H1 (cell line): Measurements from ENCODE around the gene SPEF2. TPM values are rescaled to one million over a fixed set of nuclear protein-coding genes. Genes with fewer than 3 reads are reported as not detected.

Source experiments
- CTCF ChIA-PET: fragments of 300-600 bp; sonication (Branson Sonifier 250); formaldehyde crosslinking; loops from one replicate; lab custom pipeline; 2021; ENCODE audit not compliant: partially characterized antibody; lab: Charles Lee
- POLR2A ChIA-PET: fragments of 300-600 bp; sonication (Branson Sonifier 250); formaldehyde crosslinking; loops from one replicate; lab custom pipeline; 2021; ENCODE audit warnings: inconsistent platforms; ENCODE audit not compliant: partially characterized antibody; lab: Charles Lee
- DNase-seq, 2 experiments: peaks; one replicate each; pipeline versions ENCODE4 v3.0.0 to v3.0.0-alpha.2; 2010 to 2022; ENCODE audit warnings: low spot score in 2 of 2, low read depth in 1 of 2, mixed read lengths in 1 of 2
- FAIRE-seq: peaks from 2 replicates; lab custom pipeline; 2011; peaks lifted over from hg19 to GRCh38; lab: Jason Lieb, UNC
- H2AFZ ChIP-seq: 2 replicates; pipeline ENCODE4 v1.8.1; 2012; ENCODE audit warnings: low read length, inconsistent platforms
- H2AK5ac ChIP-seq: 2 replicates; pipeline ENCODE4 v1.6.1; 2013; ENCODE audit warnings: low read depth, low read length
- H2BK120ac ChIP-seq: replicated peaks from 2 replicates; pipeline ENCODE3; 2013; ENCODE audit warnings: low read depth, low read length, inconsistent platforms
- H2BK12ac ChIP-seq: 2 replicates; pipeline ENCODE4 v1.6.1; 2013; ENCODE audit warnings: low read depth, low read length
- H2BK15ac ChIP-seq: 2 replicates; pipeline ENCODE4 v1.6.1; 2013; ENCODE audit warnings: low read length
- H2BK20ac ChIP-seq: 2 replicates; pipeline ENCODE4 v1.6.1; 2013; ENCODE audit warnings: low read length
- H2BK5ac ChIP-seq: 2 replicates; pipeline ENCODE4 v1.6.1; 2013; ENCODE audit warnings: low read depth, low read length
- H3K14ac ChIP-seq: 2 replicates; pipeline ENCODE4 v1.6.1; 2013; ENCODE audit warnings: inconsistent platforms; ENCODE audit not compliant: insufficient read length
- H3K18ac ChIP-seq: 2 replicates; pipeline ENCODE4 v1.6.1; 2013; ENCODE audit warnings: low read length; ENCODE audit errors: extremely low read depth
- H3K23ac ChIP-seq: 2 replicates; pipeline ENCODE4 v1.6.1; 2013; ENCODE audit warnings: inconsistent platforms; ENCODE audit not compliant: insufficient read length
- H3K23me2 ChIP-seq: 2 replicates; pipeline ENCODE4 v1.6.1; 2013; ENCODE audit warnings: low read depth, low read length
- H3K27ac ChIP-seq: 2 replicates; pipeline ENCODE4 v1.6.1; 2011; ENCODE audit warnings: low read depth, low read length, inconsistent platforms
- H3K27me3 ChIP-seq, 4 experiments: replicated peaks in 1 of 4; 1 replicate in 1 of 4; 2 replicates in 3 of 4; pipeline versions ENCODE4 v1.6.1 to v1.8.1; 2011 to 2013; ENCODE audit warnings: low read length in 3 of 4, mild to moderate bottlenecking in 3 of 4, inconsistent platforms in 2 of 4, mixed read lengths in 2 of 4, moderate library complexity in 1 of 4; ENCODE audit not compliant: control insufficient read depth in 3 of 4, insufficient read depth in 3 of 4; ENCODE audit errors: extremely low read depth in 1 of 4
- H3K36me3 ChIP-seq, 4 experiments: 2 replicates each; pipeline versions ENCODE4 v1.6.1 to v1.8.1; 2011 to 2013; ENCODE audit warnings: mild to moderate bottlenecking in 4 of 4, low read length in 3 of 4, moderate library complexity in 2 of 4, control low read depth in 1 of 4, inconsistent platforms in 1 of 4; ENCODE audit not compliant: insufficient read depth in 4 of 4, control insufficient read depth in 2 of 4
- H3K4ac ChIP-seq: replicated peaks from 2 replicates; pipeline ENCODE3; 2013; ENCODE audit warnings: low read length, low read depth, mixed read lengths, inconsistent platforms; ENCODE audit not compliant: insufficient read length
- H3K4me1 ChIP-seq, 4 experiments: replicated peaks in 1 of 4; 1 replicate in 1 of 4; 2 replicates in 3 of 4; pipeline versions ENCODE4 v1.6.1 to v1.8.1; 2011 to 2013; ENCODE audit warnings: low read length in 3 of 4, inconsistent platforms in 2 of 4, mixed read lengths in 1 of 4; ENCODE audit not compliant: insufficient read depth in 4 of 4, control insufficient read depth in 3 of 4
- H3K4me2 ChIP-seq, 2 experiments: 2 replicates each; pipeline versions ENCODE4 v1.6.1 to v1.8.1; 2011 to 2013; ENCODE audit warnings: low read depth in 2 of 2, low read length in 2 of 2, control low read depth in 1 of 2, inconsistent platforms in 1 of 2, mild to moderate bottlenecking in 1 of 2; ENCODE audit not compliant: insufficient read depth in 1 of 2
- H3K4me3 ChIP-seq, 4 experiments: fragments of 200-600, 300-600 bp in 1 of 4; sonication (generic), shearing (Covaris generic), sonication (Bioruptor Twin) in 1 of 4; 2 replicates each; pipeline versions ENCODE4 v1.5.1 to v1.8.1; 2011 to 2016; ENCODE audit warnings: low read length in 4 of 4, low read depth in 3 of 4, control low read depth in 2 of 4, inconsistent platforms in 2 of 4, mild to moderate bottlenecking in 2 of 4, mixed read lengths in 1 of 4, moderate library complexity in 1 of 4; ENCODE audit not compliant: insufficient read depth in 2 of 4; ENCODE audit errors: extremely low read depth in 1 of 4
- H3K56ac ChIP-seq: replicated peaks from 2 replicates; pipeline ENCODE3; 2013; ENCODE audit warnings: low read depth, mild to moderate bottlenecking, mixed read lengths, low read length, inconsistent platforms; ENCODE audit not compliant: insufficient read length
- H3K79me1 ChIP-seq: 2 replicates; pipeline ENCODE4 v1.6.1; 2013; ENCODE audit warnings: low read depth, low read length, control low read depth
- H3K79me2 ChIP-seq, 2 experiments: 2 replicates each; pipeline versions ENCODE4 v1.6.1 to v1.8.1; 2012 to 2013; ENCODE audit warnings: low read length in 2 of 2, mild to moderate bottlenecking in 2 of 2, inconsistent platforms in 1 of 2; ENCODE audit not compliant: insufficient read depth in 2 of 2, control insufficient read depth in 1 of 2
- H3K9ac ChIP-seq, 4 experiments: replicated peaks in 1 of 4; 1 replicate in 1 of 4; 2 replicates in 3 of 4; pipeline versions ENCODE4 v1.6.1 to v1.8.1; 2011 to 2013; ENCODE audit warnings: low read depth in 3 of 4, low read length in 3 of 4, control low read depth in 2 of 4, mild to moderate bottlenecking in 2 of 4, moderate library complexity in 2 of 4, inconsistent platforms in 1 of 4; ENCODE audit errors: extremely low read depth in 1 of 4
- H3K9me3 ChIP-seq, 2 experiments: 2 replicates each; pipeline versions ENCODE4 v1.6.1 to v1.8.1; 2012 to 2013; ENCODE audit warnings: mild to moderate bottlenecking in 2 of 2, moderate library complexity in 2 of 2, control low read depth in 1 of 2, inconsistent platforms in 1 of 2, low read depth in 1 of 2, low read length in 1 of 2, mixed read lengths in 1 of 2; ENCODE audit not compliant: insufficient read depth in 2 of 2
- H4K20me1 ChIP-seq, 2 experiments: replicated peaks in 1 of 2; 2 replicates each; pipeline versions ENCODE3 to v1.8.1; 2011 to 2013; ENCODE audit warnings: inconsistent platforms in 2 of 2, low read length in 2 of 2, mild to moderate bottlenecking in 1 of 2; ENCODE audit not compliant: insufficient read depth in 2 of 2, control insufficient read depth in 1 of 2
- H4K5ac ChIP-seq: 2 replicates; pipeline ENCODE4 v1.6.1; 2013; ENCODE audit warnings: low read length, low read depth, mixed read lengths, inconsistent platforms; ENCODE audit not compliant: insufficient read length
- H4K8ac ChIP-seq: 2 replicates; pipeline ENCODE4 v1.8.0; 2013; ENCODE audit warnings: mild to moderate bottlenecking, moderate library complexity, low read length, inconsistent platforms; ENCODE audit not compliant: insufficient read depth; ENCODE audit errors: extremely low read depth
- H4K91ac ChIP-seq: replicated peaks from 2 replicates; pipeline ENCODE3; 2013; ENCODE audit warnings: low read length, mixed read lengths, inconsistent platforms; ENCODE audit not compliant: insufficient read length
- CBX5 ChIP-seq: fragments of 300-800, 300-1000 bp; sonication (generic); IDR thresholded peaks from 2 replicates; pipeline ENCODE4 v1.7.1; 2016; ENCODE audit warnings: antibody characterized with exemption, low read length, low read depth
- HDAC6 ChIP-seq: IDR thresholded peaks from one replicate; pipeline ENCODE4 v1.7.1; 2012; ENCODE audit warnings: low read depth, mild to moderate bottlenecking, inconsistent platforms, low read length, moderate library complexity
- KDM4A ChIP-seq: IDR thresholded peaks from one replicate; pipeline ENCODE4 v1.7.1; 2012; ENCODE audit warnings: low read depth, mild to moderate bottlenecking, moderate library complexity, low read length, inconsistent platforms; ENCODE audit not compliant: severe bottlenecking
- TEAD4 ChIP-seq: IDR thresholded peaks from 2 replicates; pipeline ENCODE4 v1.6.1; 2012; ENCODE audit warnings: low read depth, low read length, inconsistent platforms, mixed read lengths
- WGBS, 2 experiments: shearing (Covaris generic) in 1 of 2; methylation state at CpG; one replicate each; pipeline versions ENCODE4 v1.1.6 to v1.1.7; 2013 to 2015; ENCODE audit warnings: low lambda C conversion rate in 2 of 2, mixed read lengths in 2 of 2, inconsistent platforms in 1 of 2, low coverage in 1 of 2, missing lambda C conversion rate in 1 of 2; ENCODE audit not compliant: insufficient replicate concordance in 2 of 2, insufficient coverage in 1 of 2, insufficient read length in 1 of 2; ENCODE audit errors: extremely low coverage in 1 of 2, missing lambda C conversion rate in 1 of 2; 5-methylcytosine and 5-hydroxymethylcytosine counted together
- polyA plus RNA-seq, 7 experiments: library from polyadenylated mRNA; depleted of rRNA in 3 of 7; stranded (reverse) in 5 of 7; unstranded in 2 of 7; fragments of >200 nt in 5 of 7; fragments of 200-250 nt in 2 of 7; gene quantifications; 1 replicate in 5 of 7; 2 replicates in 1 of 7; 4 replicates in 1 of 7; pipeline versions ENCODE4 v1.2.1 to v1.2.3, GENCODE V29; 2011 to 2013; ENCODE audit warnings: missing spikeins in 2 of 7, mixed read lengths in 2 of 7
- total RNA-seq: library from RNA; stranded (reverse); fragmentation: NEBNext Ultra II Directional; extraction: Animal tissue kit (Norgen Biotek cat#: 25700); gene quantifications from 2 replicates; pipeline ENCODE4 v1.2.1, GENCODE V29; 2021

Gene SPEF2
- total and polyA plus RNA-seq, 2 of the 8 experiments (the other 6 are each of a cell fraction or from before 2014, with no cell fraction given) = 0.14 to 0.73 TPM

GRCh38 chr5:35617060-35617434 lies 616 bp upstream of the SPEF2 start:
- ChIA-PET POLR2A (interaction anchor here (0.6 kb wide), 1 partner anchor 569 kb away, joined by 3 read pairs; the partner anchor contains the start of gene AGXT2), CTCF (interaction anchor here (0.7 to 1.7 kb wide), 10 partner anchors 9 to 448 kb away, joined by 3 to 4 read pairs (median 3); no protein-coding TSS in a partner anchor)
- H3K79me1 ChIP-seq = no peaks in the 10 kb centered on the region
- DNase-seq (no peak), FAIRE-seq (no peak)
- WGBS, 2 experiments = 48% methylated on average over 3 of the region's 3 CpGs; no CpG with 5 or more reads in 1 of the 2 experiments
- peak overlapping the region in 3 of 4 experiments; percentile 83 to 88 (median 86); a peak in 3 of 8 replicates for H3K4me3 ChIP-seq
- H2AFZ ChIP-seq = no peak overlapping the region; the same call in 1 of the 2 replicates
- H2BK20ac ChIP-seq = no peak overlapping the region
- H4K20me1 ChIP-seq = no peaks in the 10 kb centered on the region
- H3K4ac ChIP-seq = no peak overlapping the region
- H3K56ac ChIP-seq = no peak overlapping the region
- H3K4me2 ChIP-seq = peak overlapping the region; percentile 86 to 90
- no peak overlapping the region for H3K9ac ChIP-seq
- no peak overlapping the region for H3K18ac ChIP-seq
- no peak overlapping the region for H2BK12ac ChIP-seq
- H3K4me1 ChIP-seq = peaks cover 0 to 3% (median 0%) of the 10 kb centered on the region in 4 experiments; a peak in 1 of 7 replicates
- H3K23me2 ChIP-seq = peaks cover 5% of the 10 kb centered on the region; the same call in 1 of the 2 replicates
- no peak overlapping the region for H2BK5ac ChIP-seq
- H3K27ac ChIP-seq = no peak overlapping the region
- H3K79me2 ChIP-seq = no peaks in the 10 kb centered on the region
- H3K27me3 ChIP-seq = peaks cover 2 to 22% (median 12%) of the 10 kb centered on the region in 4 experiments
- H2AK5ac ChIP-seq = no peak overlapping the region
- H3K36me3 ChIP-seq = no peaks in the 10 kb centered on the region
- no peak overlapping the region for H4K91ac ChIP-seq
- H3K9me3 ChIP-seq = no peaks in the 10 kb centered on the region
- H4K8ac ChIP-seq = no peak overlapping the region
- no peak overlapping the region for H4K5ac ChIP-seq
- H3K14ac ChIP-seq = no peak overlapping the region
- no peak overlapping the region for H3K23ac ChIP-seq
- no peak overlapping the region for H2BK15ac ChIP-seq
- no peak for TF ChIP-seq KDM4A
- no peak for TF ChIP-seq HDAC6
- TF ChIP-seq TEAD4 = no peak
- TF ChIP-seq CBX5 = no peak
- H2BK120ac ChIP-seq = no peak overlapping the region
